Choroid plexus epithelial cell (primary cell): ENCODE results near the gene CLTCL1.
A peak's percentile ranks its signal among the peaks of the same experiment; 100 is the strongest.
"Not testable (repeated sequence)": the region's sequence is repeated elsewhere in the genome, so short reads cannot be mapped to it uniquely, and the experiment has no call there.

Experiments
- DNase-seq: peaks from one replicate; pipeline ENCODE4 v3.0.0-alpha.2; 2010; ENCODE audit warnings: low read depth
- H3K4me3 ChIP-seq: 2 replicates; pipeline ENCODE4 v1.5.1; 2011; ENCODE audit warnings: low read depth, mild to moderate bottlenecking, control low read depth, low read length, moderate library complexity
- TF ChIP-seq, protein P1 (sequence below): conservative IDR thresholded peaks from 2 replicates; pipeline ENCODE4 v1.5.1; 2011; ENCODE audit warnings: low read depth, mild to moderate bottlenecking, control low read depth, inconsistent platforms, low read length, moderate library complexity

CLTCL1 gene

DNA sequence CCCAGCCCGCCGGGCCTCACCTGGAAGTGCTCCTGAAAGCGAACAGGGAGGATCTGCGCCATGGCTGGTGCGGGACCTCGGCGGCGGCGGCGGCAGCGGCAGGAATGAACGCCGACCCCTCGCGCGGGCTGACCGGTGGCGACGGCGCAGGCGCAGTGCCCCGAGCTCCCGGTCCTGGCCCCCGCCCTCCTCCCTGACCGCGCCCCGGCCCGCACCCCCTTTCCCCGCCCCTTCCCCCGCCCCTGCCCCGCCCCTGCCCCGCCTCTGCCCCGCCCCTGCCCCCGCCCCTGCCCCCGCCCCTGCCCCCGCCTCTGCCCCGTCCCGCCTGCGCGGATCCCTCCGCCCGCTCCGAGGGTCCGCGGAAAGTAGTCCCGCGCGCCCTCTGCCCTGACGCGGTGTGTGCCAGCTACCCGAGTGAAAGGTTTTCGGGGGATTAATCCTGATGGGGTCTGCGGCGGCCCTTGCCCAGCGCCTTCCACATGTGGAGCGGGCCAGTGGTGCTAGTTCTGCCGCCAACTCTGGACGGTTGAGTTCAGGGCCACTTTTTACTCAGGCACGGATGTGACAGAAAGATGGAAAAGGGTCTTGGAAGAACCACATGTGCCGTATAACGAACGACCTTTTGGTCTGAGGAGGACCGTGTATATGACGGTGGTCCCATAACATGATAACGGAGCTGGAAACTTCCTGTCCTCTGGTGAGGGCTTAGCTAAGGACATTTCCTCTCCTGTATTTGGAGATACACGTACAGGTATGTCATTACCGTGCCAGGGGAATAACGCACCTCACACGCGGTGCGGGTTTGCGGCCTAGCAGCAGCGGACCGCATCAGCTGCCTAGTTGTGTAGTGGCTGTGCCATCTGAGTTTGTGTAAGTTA, at the start of gene CLTCL1:
Gene CLTCL1 (minus strand): TSS at position 140 of the 878 bp plus-strand sequence. CDS start 78 bp downstream, at position 62.
- TF ChIP-seq, protein P1, sequence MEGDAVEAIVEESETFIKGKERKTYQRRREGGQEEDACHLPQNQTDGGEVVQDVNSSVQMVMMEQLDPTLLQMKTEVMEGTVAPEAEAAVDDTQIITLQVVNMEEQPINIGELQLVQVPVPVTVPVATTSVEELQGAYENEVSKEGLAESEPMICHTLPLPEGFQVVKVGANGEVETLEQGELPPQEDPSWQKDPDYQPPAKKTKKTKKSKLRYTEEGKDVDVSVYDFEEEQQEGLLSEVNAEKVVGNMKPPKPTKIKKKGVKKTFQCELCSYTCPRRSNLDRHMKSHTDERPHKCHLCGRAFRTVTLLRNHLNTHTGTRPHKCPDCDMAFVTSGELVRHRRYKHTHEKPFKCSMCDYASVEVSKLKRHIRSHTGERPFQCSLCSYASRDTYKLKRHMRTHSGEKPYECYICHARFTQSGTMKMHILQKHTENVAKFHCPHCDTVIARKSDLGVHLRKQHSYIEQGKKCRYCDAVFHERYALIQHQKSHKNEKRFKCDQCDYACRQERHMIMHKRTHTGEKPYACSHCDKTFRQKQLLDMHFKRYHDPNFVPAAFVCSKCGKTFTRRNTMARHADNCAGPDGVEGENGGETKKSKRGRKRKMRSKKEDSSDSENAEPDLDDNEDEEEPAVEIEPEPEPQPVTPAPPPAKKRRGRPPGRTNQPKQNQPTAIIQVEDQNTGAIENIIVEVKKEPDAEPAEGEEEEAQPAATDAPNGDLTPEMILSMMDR = no peak
- peak within 1 kb of the TSS; percentile 79 for H3K4me3 ChIP-seq
- DNase-seq = peak; percentile 73

DNA sequence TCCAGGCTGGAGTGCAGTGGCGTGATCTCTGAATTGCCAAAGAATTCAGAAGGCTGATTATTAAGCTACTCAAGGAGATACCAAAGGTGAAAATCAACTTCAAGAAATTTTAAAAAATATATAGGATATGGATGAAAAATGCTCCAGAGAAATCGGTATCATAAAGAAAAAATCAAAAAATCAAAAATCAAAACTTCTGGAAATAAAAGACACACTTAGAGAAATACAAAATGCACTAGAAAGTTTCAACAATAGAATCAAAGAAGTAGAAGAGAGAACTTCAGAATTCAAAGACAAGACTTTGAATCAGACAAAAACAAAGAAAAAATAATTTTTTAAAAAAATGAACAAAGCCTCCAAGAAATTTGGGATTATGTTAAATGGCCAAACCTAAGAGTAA, 45.6 kb upstream of the CLTCL1 start:
- no peak for DNase-seq
- no peak overlapping the region for H3K4me3 ChIP-seq
- TF ChIP-seq, protein P1 = no peak

DNA sequence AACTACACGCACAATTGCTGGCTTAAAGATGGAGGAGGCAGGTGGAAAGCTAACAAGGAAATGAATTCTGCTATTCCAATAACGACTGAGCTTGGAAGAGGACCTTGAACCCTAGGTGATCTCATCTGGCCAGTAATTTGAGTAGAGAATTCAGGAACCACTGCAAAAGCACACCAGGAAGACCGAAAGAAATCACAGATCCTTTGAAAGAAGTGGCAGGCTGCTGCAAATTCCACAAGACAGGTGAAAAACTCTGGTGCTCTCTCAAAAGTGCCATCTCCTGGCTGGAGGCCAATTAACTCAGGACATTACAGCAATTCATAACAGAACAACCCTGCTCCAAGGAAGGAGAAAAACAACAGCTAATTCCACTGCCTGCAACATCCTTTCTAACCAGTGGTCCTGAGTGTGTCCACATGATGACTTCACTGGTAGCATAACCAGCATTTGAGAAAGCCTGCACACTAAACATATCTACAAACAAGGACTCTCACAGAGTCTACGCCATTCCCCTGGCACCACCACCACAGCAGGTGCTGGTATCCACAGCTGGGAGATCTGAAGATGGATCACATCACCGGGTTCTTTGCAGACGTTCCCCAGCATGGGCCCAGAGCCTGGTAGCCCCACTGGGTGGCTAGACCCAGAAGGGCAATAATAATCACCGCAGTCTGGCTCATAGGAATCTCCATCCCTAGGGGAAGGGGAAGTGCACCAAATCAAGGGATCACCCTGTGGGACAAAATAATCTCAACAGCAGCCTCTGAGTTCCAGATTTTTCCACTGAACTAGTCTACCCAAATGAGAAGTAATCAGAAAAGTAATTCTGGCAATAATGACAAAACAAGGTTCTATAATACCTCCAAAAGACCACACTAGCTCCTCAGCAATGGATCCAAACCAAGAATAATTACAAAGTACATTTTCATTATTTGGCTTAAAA, 44.9 kb upstream of the CLTCL1 start:
- no peak for DNase-seq
- TF ChIP-seq, protein P1 = no peak
- no peak overlapping the region for H3K4me3 ChIP-seq

DNA sequence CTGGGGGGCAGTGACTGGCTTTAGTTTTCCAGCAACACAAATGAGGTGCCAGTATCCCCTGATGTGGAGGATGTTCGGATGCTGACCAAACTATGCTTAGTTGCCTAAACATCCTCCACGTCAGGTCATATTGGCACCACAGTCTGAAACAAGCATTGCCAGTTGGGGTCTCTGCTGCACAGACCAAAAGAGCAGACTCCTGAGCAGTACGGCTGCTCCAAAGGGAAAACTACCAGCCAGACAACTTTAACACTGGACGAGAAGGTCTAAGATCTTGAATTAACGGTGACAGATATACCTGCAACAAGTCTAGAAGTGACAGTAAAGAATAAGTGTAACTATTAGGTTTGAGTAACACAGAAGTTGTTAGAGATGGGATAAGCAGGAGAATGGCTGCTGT, 40.5 kb upstream of the CLTCL1 start:
- no peak for DNase-seq
- TF ChIP-seq, protein P1 = no peak
- H3K4me3 ChIP-seq = no peak overlapping the region

DNA sequence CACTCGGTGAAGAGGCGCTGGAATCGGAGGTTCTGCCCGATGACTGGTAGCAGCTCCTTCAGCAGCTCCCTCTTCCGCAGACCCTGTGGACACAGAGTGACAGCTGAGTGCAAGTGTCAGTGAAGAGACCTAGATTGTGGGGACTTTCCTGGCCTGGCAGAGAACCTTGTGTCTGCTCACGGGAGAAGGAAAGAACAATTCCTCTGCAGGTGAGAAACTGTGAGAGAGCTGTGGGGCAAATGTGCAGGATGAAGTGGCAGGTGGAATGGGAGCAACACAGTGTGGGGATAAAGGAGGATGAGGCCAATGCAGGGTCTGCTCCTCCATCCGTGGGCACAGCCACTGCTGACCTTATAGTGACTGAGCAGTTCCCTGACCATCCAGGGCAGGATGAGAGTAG, 40.0 kb upstream of the CLTCL1 start:
- TF ChIP-seq, protein P1 = no peak
- no peak overlapping the region for H3K4me3 ChIP-seq
- no peak for DNase-seq

DNA sequence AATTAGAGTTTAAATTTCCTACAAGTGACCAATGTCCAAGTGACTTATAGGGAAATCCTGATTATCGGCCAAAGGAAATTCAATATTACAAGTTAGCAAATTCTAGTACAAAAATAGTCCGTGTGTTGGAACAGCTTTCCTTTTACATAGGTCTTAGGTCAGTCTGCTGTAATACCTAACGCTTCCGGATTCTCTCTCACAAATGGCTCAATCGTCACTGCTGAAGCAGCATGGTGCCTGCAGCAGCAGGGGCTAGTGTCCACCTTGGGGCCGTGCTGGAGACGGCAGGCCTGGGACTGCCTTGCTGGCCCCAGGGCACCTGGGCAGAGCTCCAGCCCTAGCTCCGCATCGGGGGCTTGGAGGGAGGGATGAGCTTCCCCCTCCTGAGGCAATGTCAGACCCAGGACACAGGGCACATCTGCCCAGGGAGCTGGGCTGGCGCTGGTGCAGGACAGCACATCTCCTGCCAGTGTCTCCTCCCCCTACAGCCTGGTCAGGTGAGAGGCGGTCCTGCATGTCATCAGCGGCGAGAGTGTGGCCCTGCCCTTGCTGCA, 39.4 kb upstream of the CLTCL1 start:
- DNase-seq = no peak
- TF ChIP-seq, protein P1 = no peak
- H3K4me3 ChIP-seq = no peak overlapping the region

DNA sequence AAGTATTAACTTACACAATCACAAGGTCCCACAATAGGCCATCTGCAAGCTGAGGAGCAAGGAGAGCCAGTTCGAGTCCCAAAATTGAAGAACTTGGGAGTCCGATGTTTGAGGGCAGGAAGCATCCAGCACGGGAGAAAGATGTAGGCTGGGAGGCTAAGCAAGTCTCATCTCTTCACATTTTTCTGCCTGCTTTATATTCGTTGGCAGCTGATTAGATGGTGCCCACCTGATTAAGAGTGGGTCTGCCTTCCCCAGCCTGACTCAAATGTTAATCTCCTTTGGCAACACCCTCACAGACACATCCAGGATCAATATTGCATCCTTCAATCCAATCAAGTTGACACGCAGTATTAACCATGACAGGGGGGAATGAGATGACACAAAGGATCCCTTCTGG, 38.7 kb upstream of the CLTCL1 start:
- not testable (repeated sequence) for H3K4me3 ChIP-seq, DNase-seq
